HCT116 (cell line): ENCODE data around the gene SNX22. TPM values are rescaled to one million over a fixed set of nuclear protein-coding genes. Genes with fewer than 3 reads are reported as not detected.

Experiments used
- ATAC-seq: fragments of 200-7000 bp; cut with Tn5 transposase; 2 replicates; pipeline ENCODE4 v1.9.1; 2020; ENCODE audit warnings: mild to moderate bottlenecking, moderate library complexity
- BruUV-seq: library from RNA; stranded (reverse); fragments of 400-500 nt; replicated peaks from 2 replicates; lab custom pipeline; 2021; lab: Mats Ljungman, UMichigan
- CTCF ChIA-PET: fragments of 300-600 bp; sonication (Branson Sonifier 250); formaldehyde crosslinking; loops from one replicate; lab custom pipeline; 2021; ENCODE audit warnings: antibody characterized with exemption; lab: Charles Lee
- POLR2A ChIA-PET: fragments of 300-600, 350-600 bp; sonication (Branson Sonifier 250); formaldehyde crosslinking; loops from one replicate; lab custom pipeline; 2021; ENCODE audit warnings: antibody characterized with exemption; lab: Charles Lee
- RAD21 ChIA-PET, 2 experiments: fragments of 300-600 bp; sonication (Branson Sonifier 250); formaldehyde crosslinking; loops; one replicate each; lab custom pipeline; 2023; ENCODE audit warnings: low total read pairs in 2 of 2; ENCODE audit not compliant: uncharacterized antibody in 2 of 2, unreplicated experiment in 2 of 2, low non-redundant PET in 1 of 2; lab: Charles Lee
- DNase-seq: peaks from one replicate; pipeline ENCODE4 v3.0.0-alpha.2; 2010; ENCODE audit warnings: low read depth, low spot score
- H2AFZ ChIP-seq: fragments of 200-600 bp; shearing (Covaris generic), sonication (generic); 2 replicates; pipeline ENCODE4 v1.6.1; 2017; ENCODE audit warnings: low read depth, mixed run types, mixed read lengths, antibody characterized with exemption, low read length; ENCODE audit not compliant: poor library complexity, severe bottlenecking
- H3K27ac ChIP-seq: 2 replicates; pipeline ENCODE4 v1.5.1; 2012; ENCODE audit warnings: low read depth, low read length
- H3K27me3 ChIP-seq: fragments of 200-600 bp; sonication (generic); 2 replicates; pipeline ENCODE4 v1.6.1; 2016; ENCODE audit warnings: mixed run types, low read length, mixed read lengths; ENCODE audit not compliant: insufficient read depth
- H3K36me3 ChIP-seq, 2 experiments: fragments of 200-500 bp in 1 of 2; fragments of 200-600 bp in 1 of 2; sonication (Bioruptor generic) in 1 of 2; sonication (generic) in 1 of 2; 2 replicates each; pipeline versions ENCODE4 v1.5.1 to v1.6.1; 2014 to 2016; ENCODE audit warnings: low read length in 2 of 2, inconsistent platforms in 1 of 2, mixed read lengths in 1 of 2, mixed run types in 1 of 2; ENCODE audit not compliant: insufficient read depth in 2 of 2, control insufficient read depth in 1 of 2
- H3K4me1 ChIP-seq, 2 experiments: fragments of 200-600 bp in 1 of 2; sonication (generic) in 1 of 2; 2 replicates each; pipeline versions ENCODE4 v1.5.1 to v1.6.1; 2012 to 2017; ENCODE audit warnings: low read length in 2 of 2, inconsistent platforms in 1 of 2, mild to moderate bottlenecking in 1 of 2, mixed read lengths in 1 of 2, mixed run types in 1 of 2, moderate library complexity in 1 of 2; ENCODE audit not compliant: insufficient read depth in 2 of 2, control insufficient read depth in 1 of 2
- H3K4me2 ChIP-seq: fragments of 200-600 bp; sonication (generic); 2 replicates; pipeline ENCODE4 v1.6.1; 2017; ENCODE audit warnings: mixed run types, low read length, mixed read lengths
- H3K4me3 ChIP-seq, 2 experiments: fragments of 200-600 bp in 1 of 2; sonication (generic) in 1 of 2; replicated peaks in 1 of 2; 2 replicates each; pipeline ENCODE4 v1.5.1; 2011 to 2016; ENCODE audit warnings: low read length in 2 of 2, control low read depth in 1 of 2, low read depth in 1 of 2, mild to moderate bottlenecking in 1 of 2, mixed read lengths in 1 of 2, mixed run types in 1 of 2
- H3K79me2 ChIP-seq: fragments of 200-600 bp; sonication (generic); 2 replicates; pipeline ENCODE4 v1.6.1; 2017; ENCODE audit warnings: mild to moderate bottlenecking, mixed run types, low read length, moderate library complexity, mixed read lengths; ENCODE audit not compliant: insufficient read depth
- H3K9ac ChIP-seq: fragments of 200-600 bp; sonication (generic); 2 replicates; pipeline ENCODE4 v1.6.1; 2016; ENCODE audit warnings: low read length, mixed read lengths
- H3K9me2 ChIP-seq: fragments of 200-600 bp; sonication (generic), shearing (Covaris generic); 2 replicates; pipeline ENCODE4 v1.6.1; 2017; ENCODE audit warnings: mixed run types, mild to moderate bottlenecking, moderate library complexity; ENCODE audit not compliant: insufficient read depth
- H3K9me3 ChIP-seq, 2 experiments: fragments of 200-500 bp in 1 of 2; fragments of 200-600 bp in 1 of 2; sonication (Bioruptor generic) in 1 of 2; sonication (generic) in 1 of 2; 2 replicates each; pipeline ENCODE4 v1.6.1; 2014 to 2017; ENCODE audit warnings: low read length in 2 of 2, mixed read lengths in 2 of 2, inconsistent platforms in 1 of 2, low read depth in 1 of 2, mild to moderate bottlenecking in 1 of 2, mixed run types in 1 of 2, moderate library complexity in 1 of 2; ENCODE audit not compliant: control insufficient read depth in 1 of 2, insufficient read depth in 1 of 2
- H4K20me1 ChIP-seq: fragments of 200-600 bp; sonication (generic), shearing (Covaris generic); 2 replicates; pipeline ENCODE4 v1.6.1; 2017; ENCODE audit warnings: mixed run types, mild to moderate bottlenecking, moderate library complexity; ENCODE audit not compliant: insufficient read depth
- CBX3 ChIP-seq: IDR thresholded peaks from 2 replicates; pipeline ENCODE4 v1.6.1; 2012; ENCODE audit warnings: low read depth
- CTCF ChIP-seq, 3 experiments: fragments of 200-600 bp in 1 of 3; sonication (generic) in 1 of 3; IDR thresholded peaks in 2 of 3; conservative IDR thresholded peaks in 1 of 3; 2 replicates each; pipeline ENCODE4 v1.5.1; 2012 to 2017; ENCODE audit warnings: low read depth in 2 of 3, low read length in 2 of 3, antibody characterized with exemption in 1 of 3, borderline replicate concordance in 1 of 3, control low read depth in 1 of 3, mild to moderate bottlenecking in 1 of 3, mixed read lengths in 1 of 3, mixed run types in 1 of 3, moderate library complexity in 1 of 3; ENCODE audit not compliant: insufficient read depth in 1 of 3
- EGR1 ChIP-seq: IDR thresholded peaks from 2 replicates; pipeline ENCODE4 v1.6.1; 2012; ENCODE audit warnings: low read depth
- FOSL1 ChIP-seq: IDR thresholded peaks from 2 replicates; pipeline ENCODE4 v1.6.1; 2012; ENCODE audit warnings: low read depth
- POLR2AphosphoS5 ChIP-seq: IDR thresholded peaks from 2 replicates; pipeline ENCODE4 v1.6.1; 2011; ENCODE audit warnings: mild to moderate bottlenecking, low read depth, low read length, moderate library complexity
- SRF ChIP-seq: IDR thresholded peaks from 2 replicates; pipeline ENCODE4 v1.6.1; 2012; ENCODE audit warnings: low read depth
- intact Hi-C: fragments of 100-400 bp; cut with micrococcal nuclease; formaldehyde crosslinking; loops from 2 replicates; pipeline ENCODE4 v1.10.0; 2022
- total RNA-seq: library from RNA; stranded (reverse); gene quantifications from one replicate; pipeline ENCODE4 v1.2.1, GENCODE V29; 2021; ENCODE audit not compliant: unreplicated experiment

SNX22 gene
- total RNA-seq, 1 experiment from 2014 or later: 6.3 TPM

GRCh38 chr15:64166102-64166890, 14.8 kb downstream of the SNX22 start:
- Histone ChIP-seq H3K36me3 (peaks cover 0 to 3% of the 10 kb centered on the region in 2 experiments; a peak in 1 of 4 replicates), H3K27ac (no peak overlapping the region), H3K79me2 (peaks cover 15% of the 10 kb centered on the region), H3K9me3 (no peaks in the 10 kb centered on the region), H2AFZ (no peak overlapping the region), H4K20me1 (no peaks in the 10 kb centered on the region), H3K4me1 (peaks cover 4 to 14% of the 10 kb centered on the region in 2 experiments; a peak in 3 of 4 replicates), H3K4me3 (no peak overlapping the region), H3K4me2 (no peak overlapping the region), H3K27me3 (no peaks in the 10 kb centered on the region), H3K9ac (no peak overlapping the region), H3K9me2 (no peaks in the 10 kb centered on the region)
- BruUV-seq: no TSS peak
- DNase-seq (no peak), ATAC-seq (no peak)
- ChIA-PET RAD21 (interaction anchor here in 1 of 2 experiments (0.6 kb wide), 1 partner anchor 42 kb away, joined by 3 read pairs; no protein-coding TSS in a partner anchor), POLR2A (no interaction called here), CTCF (interaction anchor here (0.7 to 0.9 kb wide), 2 partner anchors 10 to 561 kb away, joined by 3 read pairs; no protein-coding TSS in a partner anchor)
- intact Hi-C loops: no loop called here
- TF ChIP-seq FOSL1 (no peak), SRF (no peak), CBX3 (no peak), CTCF (IDR thresholded peaks at IDR 0.05 in 2 of 3, conservative IDR thresholded peaks at IDR 0.05 in 1 of 3; ENCODE audit: borderline replicate concordance in 1 of 3, insufficient read depth in 1 of 3, low read depth in 2 of 3, low read length in 2 of 3) (no peak), EGR1 (no peak), POLR2AphosphoS5 (no peak)
